ENCODE results near the gene RBFOX2. TPM values are rescaled to one million over a fixed set of nuclear protein-coding genes. Genes with fewer than 3 reads are reported as not detected.

The RBFOX2 gene
- total and polyA plus RNA-seq, 2 experiments from 2014 or later, result 88.8 to 131 TPM

GRCh38 chr22:35846804-35847203 lies 181.8 kb downstream of the RBFOX2 start:
- H3K27me3 Mint-ChIP-seq (ENCODE audit: insufficient read depth, low read depth, poor library complexity), result peaks cover 3% of the 10 kb centered on the region
- Histone ChIP-seq H4K20me1 (replicated peaks; ENCODE audit: insufficient read depth) (peaks cover 5% of the 10 kb centered on the region; the same call in 1 of the 2 replicates), H3K27ac (ENCODE audit: low read depth) (no peak overlapping the region), H3K4me1 (ENCODE audit: insufficient read depth) (peaks cover 18% of the 10 kb centered on the region), H2AFZ (no peak overlapping the region), H3K9me2 (ENCODE audit: insufficient read depth) (no peaks in the 10 kb centered on the region), H3K27me3 (ENCODE audit: insufficient read depth) (no peaks in the 10 kb centered on the region), H3K4me3 (no peak overlapping the region), H3K79me2 (replicated peaks; ENCODE audit: insufficient read depth) (peaks cover 26% of the 10 kb centered on the region), H3K36me3 (ENCODE audit: insufficient read depth) (no peaks in the 10 kb centered on the region), H3F3A (replicated peaks; ENCODE audit: low read depth) (no peaks in the 10 kb centered on the region), H3K4me2 (no peak overlapping the region)
- TF ChIP-seq, protein P1, sequence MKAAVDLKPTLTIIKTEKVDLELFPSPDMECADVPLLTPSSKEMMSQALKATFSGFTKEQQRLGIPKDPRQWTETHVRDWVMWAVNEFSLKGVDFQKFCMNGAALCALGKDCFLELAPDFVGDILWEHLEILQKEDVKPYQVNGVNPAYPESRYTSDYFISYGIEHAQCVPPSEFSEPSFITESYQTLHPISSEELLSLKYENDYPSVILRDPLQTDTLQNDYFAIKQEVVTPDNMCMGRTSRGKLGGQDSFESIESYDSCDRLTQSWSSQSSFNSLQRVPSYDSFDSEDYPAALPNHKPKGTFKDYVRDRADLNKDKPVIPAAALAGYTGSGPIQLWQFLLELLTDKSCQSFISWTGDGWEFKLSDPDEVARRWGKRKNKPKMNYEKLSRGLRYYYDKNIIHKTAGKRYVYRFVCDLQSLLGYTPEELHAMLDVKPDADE (IDR thresholded peaks at IDR 0.05), result no peak
- no peak overlapping the region for H3K27ac Mint-ChIP-seq
- no peak overlapping the region for H3K4me3 Mint-ChIP-seq
- H3K9me3 Mint-ChIP-seq, result no peaks in the 10 kb centered on the region
- H3K36me3 Mint-ChIP-seq (ENCODE audit: low read depth), result no peaks in the 10 kb centered on the region
- no peak for ATAC-seq
- DNase-seq (ENCODE audit: low spot score), result no peak
- peaks cover 29% of the 10 kb centered on the region for H3K4me1 Mint-ChIP-seq

- no peaks in the 10 kb centered on the region for H3K9me2 ChIP-seq (ENCODE audit: insufficient read depth)
- H3K9me3 Mint-ChIP-seq, result no peaks in the 10 kb centered on the region
- no peak overlapping the region for H3K4me3 Mint-ChIP-seq
- H3F3A ChIP-seq (replicated peaks; ENCODE audit: low read depth), result no peaks in the 10 kb centered on the region
- H3K4me1 Mint-ChIP-seq, result peaks cover 23% of the 10 kb centered on the region
- no peak overlapping the region for H3K4me3 ChIP-seq
- DNase-seq (ENCODE audit: low spot score) (no peak), ATAC-seq (no peak)
- H3K4me1 ChIP-seq (ENCODE audit: insufficient read depth), result peaks cover 23% of the 10 kb centered on the region
- H3K4me2 ChIP-seq, result no peak overlapping the region
- no peak overlapping the region for H3K27ac Mint-ChIP-seq
- H3K36me3 Mint-ChIP-seq (ENCODE audit: low read depth), result no peaks in the 10 kb centered on the region
- H4K20me1 ChIP-seq (replicated peaks; ENCODE audit: insufficient read depth), result peaks cover 5% of the 10 kb centered on the region; the same call in 1 of the 2 replicates
- no peak overlapping the region for H2AFZ ChIP-seq
- H3K27me3 Mint-ChIP-seq (ENCODE audit: insufficient read depth, low read depth, poor library complexity), result peaks cover 6% of the 10 kb centered on the region
- peaks cover 34% of the 10 kb centered on the region for H3K79me2 ChIP-seq (replicated peaks; ENCODE audit: insufficient read depth)
- no peaks in the 10 kb centered on the region for H3K36me3 ChIP-seq (ENCODE audit: insufficient read depth)
- H3K27ac ChIP-seq (ENCODE audit: low read depth), result no peak overlapping the region
- no peak for TF ChIP-seq JUNB (IDR thresholded peaks at IDR 0.05; ENCODE audit: unreplicated experiment)
- TF ChIP-seq, protein P2, sequence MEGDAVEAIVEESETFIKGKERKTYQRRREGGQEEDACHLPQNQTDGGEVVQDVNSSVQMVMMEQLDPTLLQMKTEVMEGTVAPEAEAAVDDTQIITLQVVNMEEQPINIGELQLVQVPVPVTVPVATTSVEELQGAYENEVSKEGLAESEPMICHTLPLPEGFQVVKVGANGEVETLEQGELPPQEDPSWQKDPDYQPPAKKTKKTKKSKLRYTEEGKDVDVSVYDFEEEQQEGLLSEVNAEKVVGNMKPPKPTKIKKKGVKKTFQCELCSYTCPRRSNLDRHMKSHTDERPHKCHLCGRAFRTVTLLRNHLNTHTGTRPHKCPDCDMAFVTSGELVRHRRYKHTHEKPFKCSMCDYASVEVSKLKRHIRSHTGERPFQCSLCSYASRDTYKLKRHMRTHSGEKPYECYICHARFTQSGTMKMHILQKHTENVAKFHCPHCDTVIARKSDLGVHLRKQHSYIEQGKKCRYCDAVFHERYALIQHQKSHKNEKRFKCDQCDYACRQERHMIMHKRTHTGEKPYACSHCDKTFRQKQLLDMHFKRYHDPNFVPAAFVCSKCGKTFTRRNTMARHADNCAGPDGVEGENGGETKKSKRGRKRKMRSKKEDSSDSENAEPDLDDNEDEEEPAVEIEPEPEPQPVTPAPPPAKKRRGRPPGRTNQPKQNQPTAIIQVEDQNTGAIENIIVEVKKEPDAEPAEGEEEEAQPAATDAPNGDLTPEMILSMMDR (conservative IDR thresholded peaks at IDR 0.05; ENCODE audit: low read depth in 2 of 2), result no peak
- TF ChIP-seq ZNF331 (CRISPR knock-in tag; IDR thresholded peaks at IDR 0.05; ENCODE audit: low read depth), result no peak
- H3K27me3 ChIP-seq (ENCODE audit: insufficient read depth), result no peaks in the 10 kb centered on the region
Observed at GRCh38 chr22:35844886-35845285, 183.7 kb downstream of the RBFOX2 start.

DNA sequence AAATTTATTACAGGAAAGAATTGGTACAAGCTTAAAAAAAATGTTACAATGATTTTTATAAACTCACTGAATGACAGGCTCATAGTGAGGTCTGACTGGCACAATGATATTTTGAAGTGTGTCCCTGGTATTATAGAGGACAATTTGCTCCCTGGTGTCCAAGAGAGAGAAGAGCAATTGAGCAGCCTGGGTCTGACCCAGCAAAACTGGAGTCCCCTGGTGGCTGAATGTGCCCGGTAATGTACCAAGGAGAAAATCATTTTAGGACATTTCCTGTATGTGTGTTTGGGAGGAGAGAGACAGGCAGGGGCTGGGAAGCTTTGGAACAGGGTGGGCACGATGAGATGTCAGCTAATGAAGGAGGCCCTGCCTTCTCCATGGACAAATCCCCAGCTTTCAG lies 185.7 kb downstream of the RBFOX2 start:
- Histone ChIP-seq H3K27ac (ENCODE audit: low read depth) (no peak overlapping the region), H3K79me2 (replicated peaks; ENCODE audit: insufficient read depth) (peaks cover 44% of the 10 kb centered on the region), H4K20me1 (replicated peaks; ENCODE audit: insufficient read depth) (peaks cover 5% of the 10 kb centered on the region; the same call in 1 of the 2 replicates), H3F3A (replicated peaks; ENCODE audit: low read depth) (no peaks in the 10 kb centered on the region), H3K4me2 (peak overlapping the region; percentile 15; the same call in 1 of the 2 replicates), H3K4me1 (ENCODE audit: insufficient read depth) (peaks cover 34% of the 10 kb centered on the region), H3K9me2 (ENCODE audit: insufficient read depth) (no peaks in the 10 kb centered on the region), H3K27me3 (ENCODE audit: insufficient read depth) (no peaks in the 10 kb centered on the region), H2AFZ (no peak overlapping the region), H3K4me3 (no peak overlapping the region), H3K36me3 (ENCODE audit: insufficient read depth) (no peaks in the 10 kb centered on the region)
- Mint-ChIP-seq H3K4me3 (no peak overlapping the region), H3K27me3 (ENCODE audit: insufficient read depth, low read depth, poor library complexity) (peaks cover 8% of the 10 kb centered on the region), H3K4me1 (peaks cover 35% of the 10 kb centered on the region), H3K27ac (peak overlapping the region; percentile 69), H3K9me3 (no peaks in the 10 kb centered on the region), H3K36me3 (ENCODE audit: low read depth) (no peaks in the 10 kb centered on the region)
- TF ChIP-seq NANOG (IDR thresholded peaks at IDR 0.05; ENCODE audit: borderline replicate concordance), result no peak
- TF ChIP-seq, protein P2 (conservative IDR thresholded peaks at IDR 0.05; ENCODE audit: low read depth in 2 of 2), result peak; percentile 53 to 64
- ATAC-seq (peak; percentile 53), DNase-seq (ENCODE audit: low spot score) (peak; percentile 71)

All from GM23338 (cell line).